Transverse colon (tissue), 4 donors: Measurements from ENCODE around the gene CADPS.

Experiments used
- EP300 ChIP-seq: sonication (generic); formaldehyde crosslinking; IDR thresholded peaks from one replicate; pipeline ENCODE4 v1.6.1; 2017; ENCODE audit warnings: antibody characterized with exemption, low read depth
- POLR2A ChIP-seq: fragments of 450-650 bp; IDR thresholded peaks from one replicate; pipeline ENCODE4 v1.6.1; 2016; ENCODE audit warnings: antibody characterized with exemption, mild to moderate bottlenecking, moderate library complexity
- POLR2AphosphoS5 ChIP-seq, 3 donors: sonication (generic); formaldehyde crosslinking; IDR thresholded peaks; one replicate each; pipeline ENCODE4 v1.6.1; 2016; ENCODE audit warnings: antibody characterized with exemption in 3 of 3
- TF ChIP-seq, protein P1 (sequence below), 5 experiments: fragments of 200-600 bp in 3 of 5; fragments of 450-650 bp in 2 of 5; sonication (generic) in 3 of 5; IDR thresholded peaks; 1 replicate in 2 of 5; 2 replicates in 3 of 5; pipeline ENCODE4 v1.5.1; 2016 to 2017; ENCODE audit warnings: antibody characterized with exemption in 5 of 5, inconsistent platforms in 3 of 5, mild to moderate bottlenecking in 2 of 5, moderate library complexity in 1 of 5

DNA sequence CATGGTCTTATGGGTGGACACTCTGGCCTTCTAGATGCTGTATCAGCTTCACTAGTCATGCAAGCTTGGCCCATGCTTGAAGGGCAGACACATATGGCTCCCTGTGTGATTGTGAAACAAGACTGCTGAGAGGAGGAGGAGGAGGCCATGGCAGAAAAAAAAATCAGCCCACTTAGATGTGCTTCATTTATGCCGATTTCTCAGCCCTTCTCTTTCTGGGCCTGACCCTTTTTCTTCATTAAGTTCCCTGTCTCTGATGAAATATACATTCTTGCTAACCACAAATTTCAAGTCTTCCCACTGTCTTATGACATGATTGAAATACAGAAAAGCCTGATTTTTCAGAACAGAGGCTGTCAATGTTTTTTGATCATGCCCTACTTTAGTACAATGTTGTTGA is 288.9 kb downstream of the CADPS start:
- TF ChIP-seq, protein P1, sequence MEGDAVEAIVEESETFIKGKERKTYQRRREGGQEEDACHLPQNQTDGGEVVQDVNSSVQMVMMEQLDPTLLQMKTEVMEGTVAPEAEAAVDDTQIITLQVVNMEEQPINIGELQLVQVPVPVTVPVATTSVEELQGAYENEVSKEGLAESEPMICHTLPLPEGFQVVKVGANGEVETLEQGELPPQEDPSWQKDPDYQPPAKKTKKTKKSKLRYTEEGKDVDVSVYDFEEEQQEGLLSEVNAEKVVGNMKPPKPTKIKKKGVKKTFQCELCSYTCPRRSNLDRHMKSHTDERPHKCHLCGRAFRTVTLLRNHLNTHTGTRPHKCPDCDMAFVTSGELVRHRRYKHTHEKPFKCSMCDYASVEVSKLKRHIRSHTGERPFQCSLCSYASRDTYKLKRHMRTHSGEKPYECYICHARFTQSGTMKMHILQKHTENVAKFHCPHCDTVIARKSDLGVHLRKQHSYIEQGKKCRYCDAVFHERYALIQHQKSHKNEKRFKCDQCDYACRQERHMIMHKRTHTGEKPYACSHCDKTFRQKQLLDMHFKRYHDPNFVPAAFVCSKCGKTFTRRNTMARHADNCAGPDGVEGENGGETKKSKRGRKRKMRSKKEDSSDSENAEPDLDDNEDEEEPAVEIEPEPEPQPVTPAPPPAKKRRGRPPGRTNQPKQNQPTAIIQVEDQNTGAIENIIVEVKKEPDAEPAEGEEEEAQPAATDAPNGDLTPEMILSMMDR (IDR thresholded peaks at IDR 0.05): no peak
- TF ChIP-seq POLR2A: no peak
- TF ChIP-seq EP300: no peak
- no peak for TF ChIP-seq POLR2AphosphoS5 (IDR thresholded peaks at IDR 0.05)
